SK-N-SH (cell line): ENCODE data around the gene IKBKE. TPM values are rescaled to one million over a fixed set of nuclear protein-coding genes. Genes with fewer than 3 reads are reported as not detected.

Experiments
- CTCF ChIA-PET: fragments of 300-600, 350-600 bp; formaldehyde crosslinking; extraction: SDS; loops from one replicate; lab custom pipeline; 2021; lab: Yijun Ruan, JAX
- POLR2A ChIA-PET: fragments of 350-600 bp; sonication (Branson Sonifier 250); formaldehyde crosslinking; extraction: SDS; loops from one replicate; lab custom pipeline; 2020; ENCODE audit warnings: antibody characterized with exemption, inconsistent platforms; lab: Yijun Ruan, JAX
- DNase-seq: peaks from one replicate; pipeline ENCODE4 v3.0.0; 2012
- H2AFZ ChIP-seq: fragments of 200-600 bp; sonication (generic); 2 replicates; pipeline ENCODE4 v1.8.1; 2016; ENCODE audit warnings: antibody characterized with exemption, mild to moderate bottlenecking, low read depth
- H3F3A ChIP-seq: fragments of 200-600 bp; sonication (generic); replicated peaks from 2 replicates; pipeline ENCODE3; 2016; ENCODE audit warnings: antibody characterized with exemption, mild to moderate bottlenecking; ENCODE audit not compliant: insufficient read depth
- H3K27ac ChIP-seq, 2 experiments: fragments of 200-500 bp in 1 of 2; fragments of 200-600 bp in 1 of 2; sonication (Bioruptor generic) in 1 of 2; sonication (generic), shearing (Covaris generic) in 1 of 2; 2 replicates each; pipeline versions ENCODE4 v1.5.1 to v1.6.1; 2014 to 2016; ENCODE audit warnings: low read depth in 2 of 2, inconsistent platforms in 1 of 2, low read length in 1 of 2, mild to moderate bottlenecking in 1 of 2, mixed read lengths in 1 of 2
- H3K27me3 ChIP-seq: fragments of 200-600 bp; sonication (generic), shearing (Covaris generic); 2 replicates; pipeline ENCODE4 v1.6.1; 2016; ENCODE audit warnings: mixed run types; ENCODE audit not compliant: insufficient read depth
- H3K36me3 ChIP-seq, 2 experiments: fragments of 200-500 bp in 1 of 2; fragments of 200-600 bp in 1 of 2; sonication (Bioruptor generic) in 1 of 2; sonication (generic) in 1 of 2; replicated peaks in 1 of 2; 2 replicates each; pipeline versions ENCODE3 to v1.5.1; 2014 to 2016; ENCODE audit warnings: low read length in 1 of 2, mild to moderate bottlenecking in 1 of 2; ENCODE audit not compliant: insufficient read depth in 2 of 2, control insufficient read depth in 1 of 2
- H3K4me1 ChIP-seq, 2 experiments: fragments of 200-500 bp in 1 of 2; fragments of 200-600 bp in 1 of 2; sonication (Bioruptor generic) in 1 of 2; sonication (generic), shearing (Covaris generic) in 1 of 2; 2 replicates each; pipeline versions ENCODE4 v1.5.1 to v1.6.1; 2014 to 2016; ENCODE audit warnings: low read depth in 1 of 2, low read length in 1 of 2, mixed run types in 1 of 2; ENCODE audit not compliant: insufficient read depth in 2 of 2, control insufficient read depth in 1 of 2
- H3K4me2 ChIP-seq: fragments of 200-600 bp; sonication (generic), shearing (Covaris generic); 2 replicates; pipeline ENCODE4 v1.6.1; 2017; ENCODE audit warnings: mixed run types
- H3K4me3 ChIP-seq, 2 experiments: fragments of 200-500 bp in 1 of 2; fragments of 200-600 bp in 1 of 2; sonication (Bioruptor generic) in 1 of 2; sonication (generic), shearing (Covaris generic) in 1 of 2; 2 replicates each; pipeline versions ENCODE4 v1.5.1 to v1.8.1; 2014 to 2016; ENCODE audit warnings: low read depth in 2 of 2, inconsistent platforms in 1 of 2, low read length in 1 of 2, mild to moderate bottlenecking in 1 of 2, mixed read lengths in 1 of 2, moderate library complexity in 1 of 2
- H3K79me2 ChIP-seq: fragments of 200-600 bp; sonication (generic); 2 replicates; pipeline ENCODE4 v1.8.1; 2017; ENCODE audit warnings: mild to moderate bottlenecking; ENCODE audit not compliant: insufficient read depth
- H3K9ac ChIP-seq: fragments of 200-600 bp; sonication (generic); 2 replicates; pipeline ENCODE4 v1.6.1; 2017; ENCODE audit warnings: mixed run types
- H3K9me2 ChIP-seq: fragments of 200-600 bp; sonication (generic); 2 replicates; pipeline ENCODE4 v1.6.1; 2017; ENCODE audit warnings: mixed run types
- H3K9me3 ChIP-seq: fragments of 200-600 bp; sonication (generic); 2 replicates; pipeline ENCODE4 v1.6.1; 2017; ENCODE audit warnings: mixed run types, mild to moderate bottlenecking, moderate library complexity
- H4K20me1 ChIP-seq: fragments of 200-600 bp; sonication (generic); 2 replicates; pipeline ENCODE4 v1.6.1; 2017; ENCODE audit warnings: mild to moderate bottlenecking, mixed run types; ENCODE audit not compliant: insufficient read depth
- CTCF ChIP-seq: fragments of 200-600 bp; sonication (generic); IDR thresholded peaks from 2 replicates; pipeline ENCODE4 v1.6.1; 2017; ENCODE audit warnings: antibody characterized with exemption, mild to moderate bottlenecking, moderate library complexity
- ELF1 ChIP-seq: IDR thresholded peaks from 2 replicates; pipeline ENCODE4 v1.4.0; 2012
- EP300 ChIP-seq, 2 experiments: IDR thresholded peaks; 2 replicates each; pipeline versions ENCODE4 v1.4.0 to v1.6.1; 2012; ENCODE audit warnings: borderline replicate concordance in 1 of 2, low read depth in 1 of 2, low read length in 1 of 2
- FOXM1 ChIP-seq: IDR thresholded peaks from 2 replicates; pipeline ENCODE4 v1.4.0; 2012; ENCODE audit warnings: low read depth, mild to moderate bottlenecking
- GABPA ChIP-seq: IDR thresholded peaks from 2 replicates; pipeline ENCODE4 v1.4.0; 2012; ENCODE audit warnings: low read depth, mild to moderate bottlenecking
- IRF3 ChIP-seq: fragments of 150-350 bp; IDR thresholded peaks from 2 replicates; pipeline ENCODE4 v1.6.1; 2016; ENCODE audit warnings: mild to moderate bottlenecking, low read depth, low read length
- JUND ChIP-seq: IDR thresholded peaks from 2 replicates; pipeline ENCODE4 v1.4.0; 2012
- MEF2A ChIP-seq: IDR thresholded peaks from 2 replicates; pipeline ENCODE4 v1.4.0; 2012; ENCODE audit warnings: low read depth, borderline replicate concordance
- NFIC ChIP-seq: IDR thresholded peaks from 2 replicates; pipeline ENCODE4 v1.4.0; 2012; ENCODE audit warnings: borderline replicate concordance
- NRF1 ChIP-seq: IDR thresholded peaks from 2 replicates; pipeline ENCODE4 v1.6.1; 2012; ENCODE audit warnings: low read depth, mild to moderate bottlenecking, low read length
- RCOR1 ChIP-seq: fragments of 150-350 bp; IDR thresholded peaks from 2 replicates; pipeline ENCODE4 v1.6.1; 2017; ENCODE audit warnings: antibody characterized with exemption, low read length
- TAF1 ChIP-seq: IDR thresholded peaks from 2 replicates; pipeline ENCODE4 v1.6.1; 2012; ENCODE audit warnings: low read depth, mild to moderate bottlenecking, low read length, moderate library complexity, borderline replicate concordance
- TEAD4 ChIP-seq: IDR thresholded peaks from 2 replicates; pipeline ENCODE4 v1.4.0; 2012; ENCODE audit warnings: mild to moderate bottlenecking, borderline replicate concordance; ENCODE audit not compliant: insufficient read depth
- USF2 ChIP-seq: fragments of 150-350 bp; IDR thresholded peaks from 2 replicates; pipeline ENCODE4 v1.6.1; 2017; ENCODE audit warnings: antibody characterized with exemption, low read length, low read depth, borderline replicate concordance
- WGBS: methylation state at CpG from one replicate; pipeline ENCODE4 v1.1.6; 2017; ENCODE audit warnings: low lambda C conversion rate; 5-methylcytosine and 5-hydroxymethylcytosine counted together
- polyA plus RNA-seq, 3 experiments: library from polyadenylated mRNA; depleted of rRNA; stranded (reverse); fragments of >200 nt; gene quantifications; 2 replicates each; pipeline ENCODE4 v1.2.3, GENCODE V29; 2012

The IKBKE gene
- polyA plus RNA-seq, 1 of the 3 experiments (the other 2 are of a cell fraction) = 14.5 TPM

- H3K9me2 ChIP-seq = no peaks in the 10 kb centered on the region
- no peaks in the 10 kb centered on the region for H3K27me3 ChIP-seq
- POLR2A ChIA-PET = no interaction called here
- H3F3A ChIP-seq = no peaks in the 10 kb centered on the region
- peaks cover 6 to 11% of the 10 kb centered on the region in 2 experiments for H3K36me3 ChIP-seq
- H3K9ac ChIP-seq = no peak overlapping the region
- DNase-seq = no peak
- peaks cover 0 to 17% of the 10 kb centered on the region in 2 experiments; a peak in 2 of 4 replicates for H3K4me1 ChIP-seq
- H3K4me3 ChIP-seq = no peak overlapping the region
- no peak overlapping the region for H3K27ac ChIP-seq
- CTCF ChIA-PET = interaction anchor here (8.1 kb wide), 2 partner anchors 7 to 96 kb away, joined by 103 to 231 read pairs; no protein-coding TSS in a partner anchor
- no peaks in the 10 kb centered on the region for H3K9me3 ChIP-seq
- no peaks in the 10 kb centered on the region for H4K20me1 ChIP-seq
- H3K4me2 ChIP-seq = no peak overlapping the region
- no peak for TF ChIP-seq GABPA
- no peak for TF ChIP-seq TEAD4
- TF ChIP-seq ELF1 = no peak
- no peak for TF ChIP-seq JUND
- no peak for TF ChIP-seq FOXM1
- TF ChIP-seq USF2 = no peak
- TF ChIP-seq TAF1 = no peak
- TF ChIP-seq NRF1 = no peak
- no peak for TF ChIP-seq IRF3
- TF ChIP-seq CTCF = no peak
- TF ChIP-seq EP300 (IDR thresholded peaks at IDR 0.05; ENCODE audit: borderline replicate concordance in 1 of 2, low read depth in 1 of 2, low read length in 1 of 2) = no peak
- no peak for TF ChIP-seq MEF2A
- no peak for TF ChIP-seq RCOR1
- TF ChIP-seq NFIC = no peak
- H2AFZ ChIP-seq = no peak overlapping the region
- 93% methylated on average over 15 of the region's 15 CpGs for WGBS
- H3K79me2 ChIP-seq = no peaks in the 10 kb centered on the region
Observed at GRCh38 chr1:206486995-206487788, 16.9 kb downstream of the IKBKE start.
